SK-N-SH (cell line): ENCODE results near the gene ARHGAP8.

Source experiments
- EZH2phosphoT487 ChIP-seq: fragments of 200-600 bp; sonication (generic); IDR thresholded peaks from 2 replicates; pipeline ENCODE4 v1.6.1; 2017; ENCODE audit warnings: low read depth, mixed run types, mild to moderate bottlenecking, antibody characterized with exemption, moderate library complexity, borderline replicate concordance
- FOSL2 ChIP-seq: IDR thresholded peaks from 2 replicates; pipeline ENCODE4 v1.4.0; 2012; ENCODE audit warnings: low read depth, mild to moderate bottlenecking, moderate library complexity, borderline replicate concordance
- FOXJ3 ChIP-seq: sonication (generic); formaldehyde crosslinking; IDR thresholded peaks from 2 replicates; pipeline ENCODE4 v1.5.1; 2020; ENCODE audit warnings: mild to moderate bottlenecking, missing genetic modification reagents
- GABPA ChIP-seq: IDR thresholded peaks from 2 replicates; pipeline ENCODE4 v1.4.0; 2012; ENCODE audit warnings: low read depth, mild to moderate bottlenecking
- MAX ChIP-seq: IDR thresholded peaks from 2 replicates; pipeline ENCODE4 v1.4.0; 2012; ENCODE audit warnings: low read depth
- NFIC ChIP-seq: IDR thresholded peaks from 2 replicates; pipeline ENCODE4 v1.4.0; 2012; ENCODE audit warnings: borderline replicate concordance
- NRF1 ChIP-seq: IDR thresholded peaks from 2 replicates; pipeline ENCODE4 v1.6.1; 2012; ENCODE audit warnings: low read depth, mild to moderate bottlenecking, low read length
- RFX5 ChIP-seq: IDR thresholded peaks from 2 replicates; pipeline ENCODE4 v1.6.1; 2012; ENCODE audit warnings: mild to moderate bottlenecking, improper control_type of control experiment, low read length
- SMC3 ChIP-seq: IDR thresholded peaks from 2 replicates; pipeline ENCODE4 v1.6.1; 2012; ENCODE audit warnings: low read depth, low read length, improper control_type of control experiment
- YY1 ChIP-seq: IDR thresholded peaks from 2 replicates; pipeline ENCODE4 v1.4.0; 2012; ENCODE audit warnings: low read depth, mild to moderate bottlenecking
- TF ChIP-seq, protein P1 (sequence below): fragments of 200-600 bp; sonication (generic); IDR thresholded peaks from 2 replicates; pipeline ENCODE4 v1.6.1; 2017; ENCODE audit warnings: antibody characterized with exemption, mild to moderate bottlenecking, moderate library complexity
- TF ChIP-seq, protein P2 (sequence below): IDR thresholded peaks from 2 replicates; pipeline ENCODE4 v1.6.1; 2012; ENCODE audit warnings: mild to moderate bottlenecking, low read depth, low read length, moderate library complexity
- TF ChIP-seq, protein P3 (sequence below): IDR thresholded peaks from 2 replicates; pipeline ENCODE4 v1.4.0; 2012; ENCODE audit warnings: low read depth, borderline replicate concordance

DNA sequence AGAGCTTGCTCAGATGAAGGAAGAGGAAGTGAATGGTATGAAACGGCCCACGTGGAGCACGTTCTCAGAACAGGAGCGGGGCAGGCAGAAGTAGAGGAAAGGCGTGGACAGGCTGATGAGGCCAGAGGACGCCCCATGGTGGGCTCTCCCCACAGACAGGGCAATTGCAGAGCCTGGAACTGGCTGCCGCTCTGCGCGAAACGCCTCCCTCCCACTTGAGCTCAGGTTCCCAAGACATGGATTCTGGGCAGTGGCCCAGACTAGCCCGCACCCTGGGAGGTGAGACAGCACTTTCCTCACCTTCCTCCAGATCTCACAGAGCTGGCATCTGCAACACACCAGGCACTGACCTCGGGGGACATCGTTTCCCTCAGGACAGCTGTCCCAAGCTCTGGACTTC lies 139.9 kb downstream of the ARHGAP8 start:
- TF ChIP-seq, protein P1, sequence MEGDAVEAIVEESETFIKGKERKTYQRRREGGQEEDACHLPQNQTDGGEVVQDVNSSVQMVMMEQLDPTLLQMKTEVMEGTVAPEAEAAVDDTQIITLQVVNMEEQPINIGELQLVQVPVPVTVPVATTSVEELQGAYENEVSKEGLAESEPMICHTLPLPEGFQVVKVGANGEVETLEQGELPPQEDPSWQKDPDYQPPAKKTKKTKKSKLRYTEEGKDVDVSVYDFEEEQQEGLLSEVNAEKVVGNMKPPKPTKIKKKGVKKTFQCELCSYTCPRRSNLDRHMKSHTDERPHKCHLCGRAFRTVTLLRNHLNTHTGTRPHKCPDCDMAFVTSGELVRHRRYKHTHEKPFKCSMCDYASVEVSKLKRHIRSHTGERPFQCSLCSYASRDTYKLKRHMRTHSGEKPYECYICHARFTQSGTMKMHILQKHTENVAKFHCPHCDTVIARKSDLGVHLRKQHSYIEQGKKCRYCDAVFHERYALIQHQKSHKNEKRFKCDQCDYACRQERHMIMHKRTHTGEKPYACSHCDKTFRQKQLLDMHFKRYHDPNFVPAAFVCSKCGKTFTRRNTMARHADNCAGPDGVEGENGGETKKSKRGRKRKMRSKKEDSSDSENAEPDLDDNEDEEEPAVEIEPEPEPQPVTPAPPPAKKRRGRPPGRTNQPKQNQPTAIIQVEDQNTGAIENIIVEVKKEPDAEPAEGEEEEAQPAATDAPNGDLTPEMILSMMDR: no peak
- TF ChIP-seq, protein P2, sequence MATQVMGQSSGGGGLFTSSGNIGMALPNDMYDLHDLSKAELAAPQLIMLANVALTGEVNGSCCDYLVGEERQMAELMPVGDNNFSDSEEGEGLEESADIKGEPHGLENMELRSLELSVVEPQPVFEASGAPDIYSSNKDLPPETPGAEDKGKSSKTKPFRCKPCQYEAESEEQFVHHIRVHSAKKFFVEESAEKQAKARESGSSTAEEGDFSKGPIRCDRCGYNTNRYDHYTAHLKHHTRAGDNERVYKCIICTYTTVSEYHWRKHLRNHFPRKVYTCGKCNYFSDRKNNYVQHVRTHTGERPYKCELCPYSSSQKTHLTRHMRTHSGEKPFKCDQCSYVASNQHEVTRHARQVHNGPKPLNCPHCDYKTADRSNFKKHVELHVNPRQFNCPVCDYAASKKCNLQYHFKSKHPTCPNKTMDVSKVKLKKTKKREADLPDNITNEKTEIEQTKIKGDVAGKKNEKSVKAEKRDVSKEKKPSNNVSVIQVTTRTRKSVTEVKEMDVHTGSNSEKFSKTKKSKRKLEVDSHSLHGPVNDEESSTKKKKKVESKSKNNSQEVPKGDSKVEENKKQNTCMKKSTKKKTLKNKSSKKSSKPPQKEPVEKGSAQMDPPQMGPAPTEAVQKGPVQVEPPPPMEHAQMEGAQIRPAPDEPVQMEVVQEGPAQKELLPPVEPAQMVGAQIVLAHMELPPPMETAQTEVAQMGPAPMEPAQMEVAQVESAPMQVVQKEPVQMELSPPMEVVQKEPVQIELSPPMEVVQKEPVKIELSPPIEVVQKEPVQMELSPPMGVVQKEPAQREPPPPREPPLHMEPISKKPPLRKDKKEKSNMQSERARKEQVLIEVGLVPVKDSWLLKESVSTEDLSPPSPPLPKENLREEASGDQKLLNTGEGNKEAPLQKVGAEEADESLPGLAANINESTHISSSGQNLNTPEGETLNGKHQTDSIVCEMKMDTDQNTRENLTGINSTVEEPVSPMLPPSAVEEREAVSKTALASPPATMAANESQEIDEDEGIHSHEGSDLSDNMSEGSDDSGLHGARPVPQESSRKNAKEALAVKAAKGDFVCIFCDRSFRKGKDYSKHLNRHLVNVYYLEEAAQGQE: no peak
- TF ChIP-seq FOSL2: no peak
- TF ChIP-seq NRF1: no peak
- TF ChIP-seq EZH2phosphoT487: no peak
- no peak for TF ChIP-seq MAX
- no peak for TF ChIP-seq RFX5
- TF ChIP-seq, protein P3, sequence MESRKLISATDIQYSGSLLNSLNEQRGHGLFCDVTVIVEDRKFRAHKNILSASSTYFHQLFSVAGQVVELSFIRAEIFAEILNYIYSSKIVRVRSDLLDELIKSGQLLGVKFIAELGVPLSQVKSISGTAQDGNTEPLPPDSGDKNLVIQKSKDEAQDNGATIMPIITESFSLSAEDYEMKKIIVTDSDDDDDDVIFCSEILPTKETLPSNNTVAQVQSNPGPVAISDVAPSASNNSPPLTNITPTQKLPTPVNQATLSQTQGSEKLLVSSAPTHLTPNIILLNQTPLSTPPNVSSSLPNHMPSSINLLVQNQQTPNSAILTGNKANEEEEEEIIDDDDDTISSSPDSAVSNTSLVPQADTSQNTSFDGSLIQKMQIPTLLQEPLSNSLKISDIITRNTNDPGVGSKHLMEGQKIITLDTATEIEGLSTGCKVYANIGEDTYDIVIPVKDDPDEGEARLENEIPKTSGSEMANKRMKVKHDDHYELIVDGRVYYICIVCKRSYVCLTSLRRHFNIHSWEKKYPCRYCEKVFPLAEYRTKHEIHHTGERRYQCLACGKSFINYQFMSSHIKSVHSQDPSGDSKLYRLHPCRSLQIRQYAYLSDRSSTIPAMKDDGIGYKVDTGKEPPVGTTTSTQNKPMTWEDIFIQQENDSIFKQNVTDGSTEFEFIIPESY: no peak
- TF ChIP-seq GABPA: no peak
- TF ChIP-seq NFIC: no peak
- no peak for TF ChIP-seq FOXJ3 (CRISPR knock-in tag)
- no peak for TF ChIP-seq YY1
- no peak for TF ChIP-seq SMC3
